Measurements from ENCODE around the gene FOS. TPM values are rescaled to one million over a fixed set of nuclear protein-coding genes. Genes with fewer than 3 reads are reported as not detected.

The FOS gene
- total RNA-seq, 1 donor from 2014 or later, result 4.3 TPM

- intact Hi-C loops (cut with micrococcal nuclease), result loop anchor here (1.0 kb wide), 7 partner anchors 9 to 95 kb away; partner anchors contain the start of genes FOS and TMED10
Observed at GRCh38 chr14:75249958-75250336, 28.7 kb upstream of the FOS start.

- intact Hi-C loops (cut with micrococcal nuclease), result no loop called here
Observed at GRCh38 chr14:75250800-75251199, 27.8 kb upstream of the FOS start.

- intact Hi-C loops (cut with micrococcal nuclease), result no loop called here
Observed at GRCh38 chr14:75252254-75252837, 26.3 kb upstream of the FOS start.

- intact Hi-C loops (cut with micrococcal nuclease), result no loop called here
Observed at GRCh38 chr14:75254381-75254822, 24.2 kb upstream of the FOS start.

GRCh38 chr14:75254901-75255584, 23.6 kb upstream of the FOS start:
- intact Hi-C loops (cut with micrococcal nuclease), result no loop called here

GRCh38 chr14:75258079-75258802, 20.4 kb upstream of the FOS start:
- intact Hi-C loops (cut with micrococcal nuclease), result loop anchor here (2.0 kb wide), 1 partner anchor 131 kb away; the partner anchor contains the start of gene NEK9

GRCh38 chr14:75258803-75259509, 19.7 kb upstream of the FOS start:
- intact Hi-C loops (cut with micrococcal nuclease), result loop anchor here (1.0 to 2.0 kb wide), 6 partner anchors 10 to 132 kb away; partner anchors contain the start of genes FOS, NEK9 and TMED10

- intact Hi-C loops (cut with micrococcal nuclease), result loop anchor here (1.0 to 2.0 kb wide), 6 partner anchors 10 to 133 kb away; partner anchors contain the start of genes FOS, NEK9 and TMED10
Observed at GRCh38 chr14:75259510-75259855, 19.1 kb upstream of the FOS start.

- intact Hi-C loops (cut with micrococcal nuclease), result no loop called here
Observed at GRCh38 chr14:75260025-75260763, 18.4 kb upstream of the FOS start.

- intact Hi-C loops (cut with micrococcal nuclease), result no loop called here
Observed at GRCh38 chr14:75261820-75262219, 16.8 kb upstream of the FOS start.

GRCh38 chr14:75262641-75263040, 16.0 kb upstream of the FOS start:
- intact Hi-C loops (cut with micrococcal nuclease), result no loop called here

GRCh38 chr14:75264036-75264435, 14.6 kb upstream of the FOS start:
- intact Hi-C loops (cut with micrococcal nuclease), result no loop called here

- intact Hi-C loops (cut with micrococcal nuclease), result no loop called here
Observed at GRCh38 chr14:75267141-75267721, 11.4 kb upstream of the FOS start.

GRCh38 chr14:75268633-75269550, 9.7 kb upstream of the FOS start:
- intact Hi-C loops (cut with micrococcal nuclease), result no loop called here

GRCh38 chr14:75271514-75271913, 7.1 kb upstream of the FOS start:
- intact Hi-C loops (cut with micrococcal nuclease), result no loop called here

- intact Hi-C loops (cut with micrococcal nuclease), result no loop called here
Observed at GRCh38 chr14:75273272-75274049, 5.2 kb upstream of the FOS start.

- intact Hi-C loops (cut with micrococcal nuclease), result no loop called here
Observed at GRCh38 chr14:75274050-75274898, 4.4 kb upstream of the FOS start.
